ENCODE results near the gene LPCAT2. TPM values are rescaled to one million over a fixed set of nuclear protein-coding genes. Genes with fewer than 3 reads are reported as not detected.
A peak's percentile ranks its signal among the peaks of the same experiment; 100 is the strongest.

LPCAT2 gene
- polyA plus RNA-seq, 2 of the 4 experiments (the other 2 are of a cell fraction): 8.0 to 16.3 TPM

DNA sequence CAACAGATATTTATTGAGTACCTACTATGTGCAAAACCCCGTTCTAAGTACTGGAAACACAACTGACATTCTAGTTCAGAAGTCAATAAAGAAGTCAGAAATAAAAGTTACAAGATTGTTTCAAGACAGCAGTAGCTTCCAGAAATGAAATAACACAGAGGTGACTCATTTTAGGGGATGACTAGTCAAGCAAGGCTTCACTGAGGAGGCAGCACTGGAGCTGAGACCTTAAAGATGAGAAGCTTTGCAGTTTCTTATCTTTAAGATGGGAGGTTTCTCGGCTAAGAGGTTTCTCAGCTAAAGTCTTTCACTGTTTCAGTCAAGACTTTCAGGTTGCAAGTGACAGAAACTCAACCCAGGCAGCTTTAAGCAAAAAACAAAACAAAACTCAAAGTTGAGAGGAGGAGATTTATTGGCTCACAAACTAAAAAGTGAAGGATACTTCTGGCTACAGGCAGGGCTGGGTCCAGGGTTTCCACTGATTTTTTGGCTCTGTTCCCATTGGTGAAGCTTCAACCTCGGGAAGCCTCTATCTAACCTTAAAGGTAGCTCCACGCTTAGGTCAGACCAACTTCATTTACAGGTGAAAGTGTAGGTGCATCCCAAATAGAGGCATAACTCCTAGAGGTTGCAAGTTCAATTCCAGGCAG is 37.3 kb upstream of the LPCAT2 start:
- peak; percentile 84 to 86 for ATAC-seq
- WGBS (ENCODE audit: missing lambda C conversion rate): 19% methylated on average over 4 of the region's 4 CpGs
- POLR2A ChIA-PET: interaction anchor here (0.9 kb wide), 1 partner anchor 8 kb away, joined by 4 read pairs; no protein-coding TSS in a partner anchor

DNA sequence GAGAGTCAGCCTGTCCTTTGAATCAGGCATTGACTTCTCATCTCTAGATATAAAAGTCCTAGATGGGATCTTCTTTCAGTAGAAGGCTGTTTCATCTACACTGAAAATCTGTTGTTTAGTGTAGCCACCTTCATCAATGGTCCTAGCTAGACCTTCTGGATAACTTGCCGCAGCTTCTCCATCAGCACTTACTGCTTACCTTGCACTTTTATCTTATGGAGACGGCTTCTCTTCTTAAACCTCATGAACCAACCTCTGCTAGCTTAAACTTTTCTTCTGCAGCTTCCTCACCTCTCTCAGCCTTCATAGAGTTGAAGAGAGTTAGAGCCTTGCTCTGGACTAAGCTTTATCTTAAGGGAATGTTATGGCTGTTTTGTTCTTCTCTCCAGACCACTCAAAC is 35.3 kb upstream of the LPCAT2 start:
- FAIRE-seq (no peak), DNase-seq (ENCODE audit: low read depth in 1 of 2, low spot score in 1 of 2) (no peak), ATAC-seq (no peak)
- Histone ChIP-seq H3K9me3 (no peaks in the 10 kb centered on the region), H3K4me1 (peaks cover 28% of the 10 kb centered on the region), H3K27ac (no peak overlapping the region), H3K4me3 (no peak overlapping the region), H3K4me2 (no peak overlapping the region)
- POLR2A ChIA-PET: no interaction called here
- WGBS (ENCODE audit: missing lambda C conversion rate): 89% methylated on average over 2 of the region's 2 CpGs
- TF ChIP-seq MAFK (IDR thresholded peaks at IDR 0.05; ENCODE audit: partially characterized antibody): peak; percentile 94
- no peak for TF ChIP-seq KDM5A (IDR thresholded peaks at IDR 0.05)
- TF ChIP-seq TP53 (CRISPR knock-in tag; IDR thresholded peaks at IDR 0.05): no peak
- CTCF ChIA-PET: interaction anchor here (1.0 to 16.8 kb wide), 3 partner anchors 8 to 227 kb away, joined by 3 to 554 read pairs (median 55); no protein-coding TSS in a partner anchor

More for the DNA sequence above, 37.3 kb upstream of the LPCAT2 start:
- peak; percentile 23 for FAIRE-seq
- Histone ChIP-seq H3K4me3 (no peak overlapping the region), H3K4me2 (peak overlapping the region; percentile 65), H3K4me1 (peaks cover 28% of the 10 kb centered on the region), H3K9me3 (no peaks in the 10 kb centered on the region), H3K27ac (peak overlapping the region; percentile 60 to 81; a peak in 5 of 6 replicates)
- TF ChIP-seq PBX3 (IDR thresholded peaks at IDR 0.05) (no peak), ZC3H11A (IDR thresholded peaks at IDR 0.05) (no peak), TP53 (CRISPR knock-in tag; IDR thresholded peaks at IDR 0.05) (no peak), FOSL2 (IDR thresholded peaks at IDR 0.05) (peak; percentile 76), FOSL2 (CRISPR knock-in tag; IDR thresholded peaks at IDR 0.05) (peak; percentile 78), ELK1 (IDR thresholded peaks at IDR 0.05; ENCODE audit: low read depth, low read length) (no peak), ZFP36 (IDR thresholded peaks at IDR 0.05; ENCODE audit: borderline replicate concordance, partially characterized antibody) (peak; percentile 6), JUNB (IDR thresholded peaks at IDR 0.05) (peak; percentile 50)
- DNase-seq (ENCODE audit: low read depth in 1 of 2, low spot score in 1 of 2): peak in 1 of 2 experiments; percentile 55
- CTCF ChIA-PET: interaction anchor here (0.7 to 16.8 kb wide), 7 partner anchors 9 to 229 kb away, joined by 3 to 554 read pairs (median 4); no protein-coding TSS in a partner anchor

DNA sequence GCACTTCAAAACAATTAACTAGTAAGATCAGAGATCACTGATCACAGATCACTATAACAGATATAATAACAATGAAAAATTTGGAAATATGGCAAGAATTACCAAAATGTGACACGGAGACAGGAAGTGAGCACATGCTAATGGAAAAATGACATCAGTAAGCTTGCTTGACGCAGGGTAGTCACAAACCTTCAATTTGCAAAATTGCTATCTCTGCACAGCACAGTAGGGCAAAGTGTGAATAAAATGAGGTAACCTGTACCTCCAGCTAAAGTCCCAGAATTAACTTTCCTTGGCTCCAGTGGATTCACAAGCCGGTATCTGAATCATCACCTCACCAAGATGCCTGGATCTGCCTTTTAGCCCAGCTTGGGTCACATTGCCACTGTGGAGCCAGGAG is 34.1 kb upstream of the LPCAT2 start:
- peaks cover 31% of the 10 kb centered on the region for H3K4me1 ChIP-seq
- 90% methylated on average over 3 of the region's 3 CpGs for WGBS (ENCODE audit: missing lambda C conversion rate)
- H3K27ac ChIP-seq: no peak overlapping the region
- H3K4me3 ChIP-seq: no peak overlapping the region
- DNase-seq (ENCODE audit: low read depth in 1 of 2, low spot score in 1 of 2): no peak
- ATAC-seq: no peak
- POLR2A ChIA-PET: no interaction called here
- TF ChIP-seq, protein P1, sequence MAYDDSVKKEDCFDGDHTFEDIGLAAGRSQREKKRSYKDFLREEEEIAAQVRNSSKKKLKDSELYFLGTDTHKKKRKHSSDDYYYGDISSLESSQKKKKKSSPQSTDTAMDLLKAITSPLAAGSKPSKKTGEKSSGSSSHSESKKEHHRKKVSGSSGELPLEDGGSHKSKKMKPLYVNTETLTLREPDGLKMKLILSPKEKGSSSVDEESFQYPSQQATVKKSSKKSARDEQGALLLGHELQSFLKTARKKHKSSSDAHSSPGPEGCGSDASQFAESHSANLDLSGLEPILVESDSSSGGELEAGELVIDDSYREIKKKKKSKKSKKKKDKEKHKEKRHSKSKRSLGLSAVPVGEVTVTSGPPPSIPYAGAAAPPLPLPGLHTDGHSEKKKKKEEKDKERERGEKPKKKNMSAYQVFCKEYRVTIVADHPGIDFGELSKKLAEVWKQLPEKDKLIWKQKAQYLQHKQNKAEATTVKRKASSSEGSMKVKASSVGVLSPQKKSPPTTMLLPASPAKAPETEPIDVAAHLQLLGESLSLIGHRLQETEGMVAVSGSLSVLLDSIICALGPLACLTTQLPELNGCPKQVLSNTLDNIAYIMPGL (CRISPR knock-in tag; IDR thresholded peaks at IDR 0.05; ENCODE audit: borderline replicate concordance): no peak
- TF ChIP-seq FOXS1 (CRISPR knock-in tag; IDR thresholded peaks at IDR 0.05) (no peak), BHLHE40 (IDR thresholded peaks at IDR 0.05; ENCODE audit: low read depth, low read length) (no peak), ELK1 (IDR thresholded peaks at IDR 0.05; ENCODE audit: low read depth, low read length) (no peak), HOXA7 (CRISPR knock-in tag; IDR thresholded peaks at IDR 0.05) (no peak), USF2 (IDR thresholded peaks at IDR 0.05) (no peak), NR3C1 (IDR thresholded peaks at IDR 0.05) (no peak)
- H3K9me3 ChIP-seq: no peaks in the 10 kb centered on the region
- FAIRE-seq: no peak
- H3K4me2 ChIP-seq: no peak overlapping the region
- CTCF ChIA-PET: interaction anchor here (2.3 to 5.3 kb wide), 2 partner anchors 10 to 69 kb away, joined by 6 to 55 read pairs; no protein-coding TSS in a partner anchor
